GM18868 (cell line): ENCODE results near the gene TEKT3.

Experiments
- ATAC-seq: cut with Tn5 transposase; IDR thresholded peaks from one replicate; pipeline ENCODE4 v1.9.1; 2021; ENCODE audit warnings: mild to moderate bottlenecking, moderate library complexity; ENCODE audit not compliant: unreplicated experiment

The TEKT3 gene

GRCh38 chr17:15267996-15268395 is 73.4 kb downstream of the TEKT3 start:
- no peak for ATAC-seq

- no peak for ATAC-seq
These were observed 74.9 kb downstream of the TEKT3 start for GRCh38 chr17:15266325-15267125.

- ATAC-seq = no peak
These were observed 76.3 kb downstream of the TEKT3 start, which contains the start of gene PMP22 for GRCh38 chr17:15265131-15265530. PMP22 (minus strand) TSS chr17:15265326; CDS start chr17:15260727, 4,599 bp downstream.

GRCh38 chr17:15264542-15264941 is 76.9 kb downstream of the TEKT3 start:
- no peak for ATAC-seq

- ATAC-seq = no peak
These were observed 77.7 kb downstream of the TEKT3 start for GRCh38 chr17:15263680-15264079.

DNA sequence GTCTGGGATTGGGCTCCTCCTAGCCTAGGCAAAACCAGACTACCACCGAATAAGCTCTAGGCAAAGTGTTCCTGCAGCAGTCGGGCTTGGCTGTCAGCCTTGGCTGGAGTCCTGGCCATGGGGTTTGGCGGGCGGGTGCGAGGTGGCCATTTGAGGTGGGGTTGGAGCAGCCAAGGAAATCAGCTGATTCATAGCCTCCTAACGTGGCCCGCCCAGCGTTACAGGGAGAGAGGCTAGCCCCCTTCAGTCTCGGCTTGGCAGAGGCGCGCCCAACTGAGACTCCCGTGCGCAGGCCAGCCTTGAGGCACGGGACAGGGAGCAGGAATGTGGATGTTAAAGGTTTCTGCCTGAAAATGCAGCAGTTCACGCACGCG is 78.2 kb downstream of the TEKT3 start:
- ATAC-seq = no peak

GRCh38 chr17:15262291-15263205 is 78.8 kb downstream of the TEKT3 start:
- no peak for ATAC-seq

- no peak for ATAC-seq
These were observed 79.6 kb downstream of the TEKT3 start for GRCh38 chr17:15261802-15262290.

DNA sequence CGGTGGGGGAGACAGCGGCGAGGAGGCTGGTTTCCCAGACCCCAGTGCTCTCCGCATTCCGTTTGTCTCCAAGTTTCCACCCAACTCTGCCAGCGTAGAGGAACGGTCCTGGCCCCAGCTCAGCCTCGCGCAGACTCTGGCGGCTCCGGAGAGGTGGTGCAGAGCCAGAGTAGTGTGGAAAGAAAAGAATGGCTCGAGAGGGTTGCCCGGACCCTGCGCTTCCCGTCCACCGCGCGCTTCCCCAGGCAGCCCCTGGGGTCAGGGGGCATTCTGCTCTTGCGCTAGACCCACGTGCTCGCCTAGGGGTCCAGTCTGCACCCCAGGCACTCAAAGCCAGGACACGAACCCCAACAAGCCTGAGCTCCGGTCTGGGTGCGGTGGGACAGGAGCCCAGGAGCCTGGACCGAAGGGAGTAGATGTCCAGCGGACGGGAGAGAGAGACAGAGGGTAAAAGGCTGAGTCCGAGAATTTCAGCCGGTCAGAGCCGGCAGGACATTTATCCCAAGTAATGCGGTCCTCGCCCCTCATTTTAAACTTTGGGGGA is 80.1 kb downstream of the TEKT3 start:
- no peak for ATAC-seq

DNA sequence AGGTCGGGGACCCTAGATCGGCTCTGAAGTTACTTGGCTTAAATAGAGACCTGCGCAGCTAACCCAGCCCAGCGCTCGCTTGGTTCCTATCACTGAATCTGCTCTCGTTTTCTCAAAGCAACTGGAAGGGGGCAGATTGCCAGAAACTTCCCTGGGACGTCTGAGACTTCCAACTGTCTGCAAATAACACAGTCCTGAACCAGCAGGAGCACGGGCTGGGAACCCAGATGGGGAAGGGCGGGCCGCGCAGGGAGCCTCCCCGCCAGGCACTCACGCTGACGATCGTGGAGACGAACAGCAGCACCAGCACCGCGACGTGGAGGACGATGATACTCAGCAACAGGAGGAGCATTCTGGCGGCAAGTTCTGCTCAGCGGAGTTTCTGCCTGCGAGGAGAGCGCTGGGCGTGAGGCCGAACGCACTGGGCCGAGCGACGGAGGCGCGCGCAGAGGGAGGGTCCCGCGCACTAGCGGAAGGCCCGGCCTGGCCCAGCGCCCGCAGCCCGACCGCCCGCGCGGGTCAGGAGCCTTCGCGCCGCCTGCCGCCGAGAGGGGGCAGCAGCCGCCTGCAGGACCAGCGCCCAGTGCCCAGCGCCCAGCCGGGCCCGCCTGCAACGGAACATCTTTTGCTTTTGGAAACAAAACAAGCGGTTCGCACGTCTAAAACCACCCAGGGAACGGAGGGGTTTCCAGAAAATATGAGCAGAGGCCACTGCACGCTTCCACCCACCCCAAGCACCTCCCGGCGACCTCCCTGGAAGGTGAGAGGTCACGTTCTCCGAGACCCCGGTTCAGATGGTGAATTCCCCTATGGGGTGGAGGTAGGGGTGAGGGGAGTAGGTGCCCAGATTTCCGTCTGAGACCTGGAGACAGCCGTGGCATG is 80.8 kb downstream of the TEKT3 start:
- no peak for ATAC-seq

- peak; percentile 11 for ATAC-seq
These were observed 83.4 kb downstream of the TEKT3 start for GRCh38 chr17:15257796-15258512.

DNA sequence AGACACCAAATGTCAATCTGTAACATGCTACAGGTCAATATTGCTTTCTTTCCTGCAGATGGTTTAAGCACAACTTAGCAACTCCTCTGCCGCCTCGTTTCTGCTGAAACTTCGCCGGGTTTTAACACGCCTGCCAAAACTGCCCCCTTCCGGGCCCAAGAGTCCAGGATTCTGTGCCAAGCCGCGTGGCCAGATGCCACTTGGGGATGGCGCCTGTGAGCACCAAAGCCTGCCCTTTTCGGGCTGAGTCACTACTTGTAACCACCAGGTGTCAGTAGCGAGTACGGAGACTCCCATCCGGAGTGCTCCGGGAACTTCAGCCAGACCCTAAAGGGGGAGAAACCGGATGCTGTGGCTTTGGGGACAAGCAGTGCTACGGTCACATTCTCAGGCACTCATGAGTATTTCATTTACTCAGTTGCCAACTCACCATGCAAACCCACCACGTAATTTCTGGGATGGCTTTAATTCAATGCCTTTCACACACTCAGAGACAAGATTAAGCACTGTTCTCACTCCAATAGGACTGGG is 84.1 kb downstream of the TEKT3 start:
- peak; percentile 84 for ATAC-seq

DNA sequence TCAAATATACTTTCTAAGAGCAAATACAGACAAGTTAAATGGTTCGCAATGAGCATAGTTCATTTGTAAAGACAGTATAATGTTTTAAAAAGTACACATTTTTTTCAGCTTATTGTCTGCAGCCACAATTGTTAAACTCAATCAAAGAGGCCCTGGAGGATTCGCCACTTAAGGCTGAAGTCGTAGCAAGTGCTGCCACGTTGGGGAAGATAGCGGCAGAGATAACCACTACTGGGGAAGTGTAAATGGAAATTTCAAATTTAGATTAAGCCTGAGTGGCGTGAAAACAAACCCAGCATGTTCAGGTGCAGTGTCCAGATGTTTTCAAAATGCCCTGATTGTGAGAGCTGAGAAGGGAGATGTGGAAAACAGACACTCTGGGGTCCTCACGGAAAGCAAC is 84.7 kb downstream of the TEKT3 start:
- no peak for ATAC-seq

GRCh38 chr17:15255713-15256454 is 85.5 kb downstream of the TEKT3 start:
- ATAC-seq = no peak
